GM19463 (cell line): ENCODE measurements around the gene ARMH3.

Experiments used
- ATAC-seq: cut with Tn5 transposase; IDR thresholded peaks from one replicate; pipeline ENCODE4 v1.9.1; 2021; ENCODE audit warnings: mild to moderate bottlenecking, moderate library complexity; ENCODE audit not compliant: unreplicated experiment

The ARMH3 gene

GRCh38 chr10:101816376-101816775 lies 239.6 kb downstream of the ARMH3 start:
- ATAC-seq, result no peak

GRCh38 chr10:101814466-101815071 lies 241.4 kb downstream of the ARMH3 start:
- ATAC-seq, result no peak

GRCh38 chr10:101812606-101813005 lies 243.4 kb downstream of the ARMH3 start:
- ATAC-seq, result no peak

- no peak for ATAC-seq
These were observed 248.8 kb downstream of the ARMH3 start for GRCh38 chr10:101807158-101807557.

GRCh38 chr10:101803511-101803910 lies 252.5 kb downstream of the ARMH3 start:
- ATAC-seq, result no peak

GRCh38 chr10:101797403-101798059 lies 258.4 kb downstream of the ARMH3 start:
- no peak for ATAC-seq
